Vagina (tissue), 2 donors: ENCODE results near the gene ZNF85. TPM values are rescaled to one million over a fixed set of nuclear protein-coding genes. Genes with fewer than 3 reads are reported as not detected.

Experiments
- DNase-seq, 2 donors: peaks; one replicate each; pipeline ENCODE4 v3.0.0-alpha.2; 2017; ENCODE audit errors: extremely low spot score in 2 of 2
- H3K27ac ChIP-seq: fragments of 200-600 bp; sonication (generic); one replicate; pipeline ENCODE4 v1.5.1; 2019
- H3K27me3 ChIP-seq: fragments of 200-600 bp; sonication (generic); one replicate; pipeline ENCODE4 v1.5.1; 2019
- H3K36me3 ChIP-seq, 2 donors: fragments of 200-600 bp; sonication (generic); one replicate each; pipeline ENCODE4 v1.5.1; 2017 to 2019
- H3K4me1 ChIP-seq: fragments of 200-600 bp; sonication (generic); one replicate; pipeline ENCODE4 v1.5.1; 2019
- H3K4me3 ChIP-seq, 2 donors: fragments of 200-600 bp; sonication (generic); 1 replicate in 1 of 2; 2 replicates in 1 of 2; pipeline ENCODE4 v1.5.1; 2016 to 2019
- H3K9me3 ChIP-seq: fragments of 200-600 bp; sonication (generic); one replicate; pipeline ENCODE4 v1.5.1; 2019
- CTCF ChIP-seq, 3 experiments: fragments of 450-650 bp in 2 of 3; fragments of 200-600 bp in 1 of 3; sonication (generic) in 1 of 3; IDR thresholded peaks; one replicate each; pipeline ENCODE4 v1.5.1; 2017 to 2019; ENCODE audit warnings: antibody characterized with exemption in 3 of 3, mild to moderate bottlenecking in 2 of 3, moderate library complexity in 2 of 3
- POLR2A ChIP-seq, 2 donors: fragments of 450-650 bp; IDR thresholded peaks; one replicate each; pipeline ENCODE4 v1.6.1; 2017; ENCODE audit warnings: antibody characterized with exemption in 2 of 2, mild to moderate bottlenecking in 2 of 2, moderate library complexity in 2 of 2
- POLR2AphosphoS5 ChIP-seq, 2 donors: sonication (generic); formaldehyde crosslinking; IDR thresholded peaks; one replicate each; pipeline ENCODE4 v1.9.0; 2017; ENCODE audit warnings: antibody characterized with exemption in 2 of 2, mild to moderate bottlenecking in 2 of 2, low read depth in 1 of 2; ENCODE audit not compliant: insufficient read depth in 1 of 2
- intact Hi-C: fragments of 100-400 bp; cut with DNase I; formaldehyde crosslinking; loops from one replicate; pipeline ENCODE4 v1.15.1; 2023
- total RNA-seq: library from RNA; depleted of rRNA; stranded (reverse); fragments of >200 nt; gene quantifications from one replicate; pipeline ENCODE4 v1.2.3, GENCODE V29; 2016

ZNF85 gene
- total RNA-seq: 2.2 TPM

DNA sequence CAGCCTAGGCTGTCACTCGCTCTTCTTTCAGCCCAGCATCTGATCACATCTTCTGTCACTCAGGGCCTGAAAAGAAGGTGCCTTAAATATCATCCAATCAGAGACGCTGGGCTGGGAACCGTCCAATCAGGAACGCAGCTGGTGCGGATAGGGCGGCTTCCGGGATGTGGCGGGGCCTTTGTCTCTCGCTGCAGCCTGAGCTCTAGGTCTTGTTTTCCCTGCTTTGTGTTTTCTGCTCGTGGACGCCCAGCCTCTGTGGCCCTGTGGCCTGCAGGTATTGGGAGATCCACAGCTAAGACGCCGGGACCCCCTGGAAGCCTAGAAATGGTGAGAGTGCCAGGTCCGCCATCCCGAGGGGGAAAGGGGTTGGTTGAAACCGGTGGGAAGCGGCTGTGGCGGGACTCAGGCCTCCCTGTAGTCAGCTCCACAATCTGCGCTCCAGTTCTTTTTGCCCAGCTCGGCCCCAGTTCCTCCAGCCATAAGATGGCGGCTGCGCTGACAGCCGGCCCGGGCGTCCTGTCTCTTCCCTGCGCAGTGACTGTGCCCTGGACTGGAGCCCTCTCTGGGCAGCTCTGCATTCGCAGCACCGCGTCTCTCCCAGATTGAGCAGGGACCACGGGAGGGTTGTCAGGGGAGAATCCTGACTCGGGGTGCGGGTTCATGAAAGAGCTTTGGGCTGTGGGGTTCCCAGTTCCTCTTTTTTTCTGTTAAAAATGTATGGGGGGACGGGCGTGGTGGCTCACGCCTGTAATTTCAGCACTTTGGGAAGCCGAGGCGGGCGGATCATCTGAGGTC lies at the start of gene ZNF85:
ZNF85 (plus strand) TSS at position 175 of the 795 bp plus-strand sequence; CDS start at position 325, 150 bp downstream.
- no peak for TF ChIP-seq CTCF (IDR thresholded peaks at IDR 0.05)
- no peak for TF ChIP-seq POLR2A (IDR thresholded peaks at IDR 0.05)
- peak; percentile 77 to 86 for TF ChIP-seq POLR2AphosphoS5 (IDR thresholded peaks at IDR 0.05; ENCODE audit: insufficient read depth in 1 of 2, low read depth in 1 of 2)
- Histone ChIP-seq H3K4me1 (peaks cover 9% of the 10 kb centered on the region), H3K36me3 (no peaks in the 10 kb centered on the region), H3K9me3 (no peaks in the 10 kb centered on the region), H3K27me3 (no peaks in the 10 kb centered on the region), H3K27ac (peak within 1 kb of the TSS; percentile 80), H3K4me3 (peak within 1 kb of the TSS; percentile 66)
- intact Hi-C loops: no loop called here
- peak in 1 of 2 donors; percentile 92 for DNase-seq

DNA sequence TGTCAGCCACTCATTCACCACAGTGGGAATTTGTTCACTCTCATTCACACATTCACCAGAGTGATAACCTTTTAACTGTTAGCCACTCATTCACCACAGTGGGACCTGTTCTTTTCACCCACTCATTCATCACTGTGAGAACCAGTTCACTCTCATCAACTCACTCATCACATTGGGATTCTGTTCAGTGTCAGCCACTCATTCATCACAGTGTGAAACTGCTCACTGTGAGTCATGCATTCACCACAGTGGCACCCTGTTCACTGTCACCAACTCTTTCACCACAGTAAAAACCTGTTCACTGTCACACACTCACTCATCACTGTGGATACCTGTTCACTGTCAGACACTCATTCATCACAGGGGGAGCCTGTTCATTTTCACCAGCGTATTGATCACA lies 43.5 kb upstream of the ZNF85 start:
- DNase-seq: no peak
- no peaks in the 10 kb centered on the region for H3K9me3 ChIP-seq
- no peak overlapping the region for H3K27ac ChIP-seq
- H3K4me1 ChIP-seq: no peaks in the 10 kb centered on the region
- no peak for TF ChIP-seq CTCF (IDR thresholded peaks at IDR 0.05)
- TF ChIP-seq POLR2A (IDR thresholded peaks at IDR 0.05): no peak
- TF ChIP-seq POLR2AphosphoS5 (IDR thresholded peaks at IDR 0.05; ENCODE audit: insufficient read depth in 1 of 2, low read depth in 1 of 2): no peak
- H3K4me3 ChIP-seq: no peak overlapping the region
- no peaks in the 10 kb centered on the region for H3K36me3 ChIP-seq
- intact Hi-C loops: no loop called here
- no peaks in the 10 kb centered on the region for H3K27me3 ChIP-seq

- H3K4me1 ChIP-seq: no peaks in the 10 kb centered on the region
- intact Hi-C loops: no loop called here
These were observed 10.1 kb upstream of the ZNF85 start for GRCh38 chr19:20912973-20913372.

DNA sequence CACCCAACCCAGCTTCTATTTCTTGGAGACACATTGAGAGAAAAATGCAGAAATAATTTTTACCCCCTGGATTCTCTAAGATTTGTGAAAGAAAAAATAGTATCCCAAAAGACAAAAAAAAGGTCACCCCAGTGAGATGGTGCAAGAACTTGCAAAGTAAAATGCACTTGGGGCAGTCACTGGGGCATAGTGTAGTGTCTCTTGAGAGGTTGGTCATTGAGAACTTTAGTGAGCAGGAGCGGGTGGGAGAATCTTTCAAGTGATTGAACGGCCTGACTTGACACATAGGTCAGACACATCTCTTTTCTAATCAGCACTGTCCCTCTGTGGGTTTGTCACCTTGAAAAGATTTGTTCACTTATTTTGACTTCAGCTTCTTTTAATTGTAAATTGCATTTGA lies 2.4 kb downstream of the ZNF85 start:
- Histone ChIP-seq H3K9me3 (no peaks in the 10 kb centered on the region), H3K27me3 (no peaks in the 10 kb centered on the region), H3K4me1 (peaks cover 9% of the 10 kb centered on the region), H3K27ac (no peak overlapping the region), H3K4me3 (no peak overlapping the region), H3K36me3 (no peaks in the 10 kb centered on the region)
- DNase-seq: no peak
- intact Hi-C loops: no loop called here
- TF ChIP-seq CTCF (IDR thresholded peaks at IDR 0.05): no peak
- TF ChIP-seq POLR2A (IDR thresholded peaks at IDR 0.05): no peak
- no peak for TF ChIP-seq POLR2AphosphoS5 (IDR thresholded peaks at IDR 0.05; ENCODE audit: insufficient read depth in 1 of 2, low read depth in 1 of 2)

More at GRCh38 chr19:20912973-20913372, 10.1 kb upstream of the ZNF85 start:
- Histone ChIP-seq H3K9me3 (no peaks in the 10 kb centered on the region), H3K27me3 (no peaks in the 10 kb centered on the region), H3K27ac (no peak overlapping the region), H3K4me3 (no peak overlapping the region), H3K36me3 (no peaks in the 10 kb centered on the region)
- DNase-seq: peak in 1 of 2 donors; percentile 55
- TF ChIP-seq CTCF (IDR thresholded peaks at IDR 0.05) (no peak), POLR2AphosphoS5 (IDR thresholded peaks at IDR 0.05; ENCODE audit: insufficient read depth in 1 of 2, low read depth in 1 of 2) (no peak), POLR2A (IDR thresholded peaks at IDR 0.05) (no peak)

DNA sequence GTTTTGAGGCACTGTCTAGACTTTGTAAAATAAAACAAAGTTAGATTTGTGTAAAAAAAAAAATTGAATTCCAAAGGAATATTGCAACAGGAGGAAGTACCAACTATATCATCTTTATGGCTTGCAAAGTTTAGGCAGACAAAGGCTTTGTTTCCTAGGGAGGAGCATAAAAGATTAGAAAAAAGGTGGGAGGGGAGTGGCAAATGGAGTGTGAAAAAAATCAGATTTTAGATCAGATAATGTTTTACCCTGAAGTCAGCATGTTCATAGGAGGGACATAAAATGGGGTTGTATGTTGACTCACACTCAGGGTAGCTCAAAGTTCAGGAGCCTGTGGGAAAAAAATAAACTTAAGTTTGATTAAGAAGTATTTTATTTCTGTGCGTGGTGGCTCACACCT lies 3.7 kb downstream of the ZNF85 start:
- Histone ChIP-seq H3K9me3 (no peaks in the 10 kb centered on the region), H3K4me3 (no peak overlapping the region), H3K36me3 (no peaks in the 10 kb centered on the region), H3K27ac (no peak overlapping the region), H3K27me3 (no peaks in the 10 kb centered on the region), H3K4me1 (peaks cover 9% of the 10 kb centered on the region)
- TF ChIP-seq CTCF (IDR thresholded peaks at IDR 0.05): no peak
- no peak for DNase-seq
- intact Hi-C loops: no loop called here
